Vagina (tissue), 2 donors: ENCODE measurements around the gene BRSK2. TPM values are rescaled to one million over a fixed set of nuclear protein-coding genes. Genes with fewer than 3 reads are reported as not detected.

Source experiments
- DNase-seq, 2 donors: peaks; one replicate each; pipeline ENCODE4 v3.0.0-alpha.2; 2017; ENCODE audit errors: extremely low spot score in 2 of 2
- H3K27ac ChIP-seq: fragments of 200-600 bp; sonication (generic); one replicate; pipeline ENCODE4 v1.5.1; 2019
- H3K27me3 ChIP-seq: fragments of 200-600 bp; sonication (generic); one replicate; pipeline ENCODE4 v1.5.1; 2019
- H3K36me3 ChIP-seq, 2 donors: fragments of 200-600 bp; sonication (generic); one replicate each; pipeline ENCODE4 v1.5.1; 2017 to 2019
- H3K4me1 ChIP-seq: fragments of 200-600 bp; sonication (generic); one replicate; pipeline ENCODE4 v1.5.1; 2019
- H3K4me3 ChIP-seq, 2 donors: fragments of 200-600 bp; sonication (generic); 1 replicate in 1 of 2; 2 replicates in 1 of 2; pipeline ENCODE4 v1.5.1; 2016 to 2019
- H3K9me3 ChIP-seq: fragments of 200-600 bp; sonication (generic); one replicate; pipeline ENCODE4 v1.5.1; 2019
- POLR2A ChIP-seq, 2 donors: fragments of 450-650 bp; IDR thresholded peaks; one replicate each; pipeline ENCODE4 v1.6.1; 2017; ENCODE audit warnings: antibody characterized with exemption in 2 of 2, mild to moderate bottlenecking in 2 of 2, moderate library complexity in 2 of 2
- POLR2AphosphoS5 ChIP-seq, 2 donors: sonication (generic); formaldehyde crosslinking; IDR thresholded peaks; one replicate each; pipeline ENCODE4 v1.9.0; 2017; ENCODE audit warnings: antibody characterized with exemption in 2 of 2, mild to moderate bottlenecking in 2 of 2, low read depth in 1 of 2; ENCODE audit not compliant: insufficient read depth in 1 of 2
- intact Hi-C: fragments of 100-400 bp; cut with DNase I; formaldehyde crosslinking; loops from one replicate; pipeline ENCODE4 v1.15.1; 2023
- total RNA-seq: library from RNA; depleted of rRNA; stranded (reverse); fragments of >200 nt; gene quantifications from one replicate; pipeline ENCODE4 v1.2.3, GENCODE V29; 2016
- TF ChIP-seq, protein P1 (sequence below), 3 experiments: fragments of 450-650 bp in 2 of 3; fragments of 200-600 bp in 1 of 3; sonication (generic) in 1 of 3; IDR thresholded peaks; one replicate each; pipeline ENCODE4 v1.5.1; 2017 to 2019; ENCODE audit warnings: antibody characterized with exemption in 3 of 3, mild to moderate bottlenecking in 2 of 3, moderate library complexity in 2 of 3

The BRSK2 gene
- total RNA-seq, 1 donor from 2014 or later: 3.9 TPM

DNA sequence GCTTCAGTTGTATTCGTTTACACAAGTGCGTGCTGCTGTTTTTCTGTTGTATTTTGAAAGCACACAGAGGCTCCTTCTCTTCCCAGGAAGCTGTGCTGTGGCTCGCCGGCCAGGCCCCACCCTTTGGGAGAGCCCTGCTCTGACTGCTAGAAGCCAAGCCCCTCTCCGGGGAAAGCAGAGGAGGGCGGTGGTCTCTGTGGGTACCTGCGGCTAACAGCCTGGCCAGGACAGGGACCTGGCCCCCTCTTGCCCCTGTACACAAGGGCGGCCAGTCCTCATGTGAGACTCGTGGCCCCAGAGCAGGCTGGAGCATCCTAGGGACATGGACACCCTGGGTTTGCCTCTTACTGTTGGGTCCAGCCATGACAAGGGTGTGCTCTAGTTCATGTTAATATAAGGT is 82.0 kb downstream of the BRSK2 start:
- Histone ChIP-seq H3K27me3 (no peaks in the 10 kb centered on the region), H3K36me3 (peaks cover 0 to 58% of the 10 kb centered on the region in 2 donors), H3K4me1 (no peaks in the 10 kb centered on the region), H3K4me3 (no peak overlapping the region), H3K9me3 (no peaks in the 10 kb centered on the region), H3K27ac (no peak overlapping the region)
- TF ChIP-seq POLR2A (IDR thresholded peaks at IDR 0.05): no peak
- TF ChIP-seq, protein P1, sequence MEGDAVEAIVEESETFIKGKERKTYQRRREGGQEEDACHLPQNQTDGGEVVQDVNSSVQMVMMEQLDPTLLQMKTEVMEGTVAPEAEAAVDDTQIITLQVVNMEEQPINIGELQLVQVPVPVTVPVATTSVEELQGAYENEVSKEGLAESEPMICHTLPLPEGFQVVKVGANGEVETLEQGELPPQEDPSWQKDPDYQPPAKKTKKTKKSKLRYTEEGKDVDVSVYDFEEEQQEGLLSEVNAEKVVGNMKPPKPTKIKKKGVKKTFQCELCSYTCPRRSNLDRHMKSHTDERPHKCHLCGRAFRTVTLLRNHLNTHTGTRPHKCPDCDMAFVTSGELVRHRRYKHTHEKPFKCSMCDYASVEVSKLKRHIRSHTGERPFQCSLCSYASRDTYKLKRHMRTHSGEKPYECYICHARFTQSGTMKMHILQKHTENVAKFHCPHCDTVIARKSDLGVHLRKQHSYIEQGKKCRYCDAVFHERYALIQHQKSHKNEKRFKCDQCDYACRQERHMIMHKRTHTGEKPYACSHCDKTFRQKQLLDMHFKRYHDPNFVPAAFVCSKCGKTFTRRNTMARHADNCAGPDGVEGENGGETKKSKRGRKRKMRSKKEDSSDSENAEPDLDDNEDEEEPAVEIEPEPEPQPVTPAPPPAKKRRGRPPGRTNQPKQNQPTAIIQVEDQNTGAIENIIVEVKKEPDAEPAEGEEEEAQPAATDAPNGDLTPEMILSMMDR (IDR thresholded peaks at IDR 0.05): no peak
- TF ChIP-seq POLR2AphosphoS5 (IDR thresholded peaks at IDR 0.05; ENCODE audit: insufficient read depth in 1 of 2, low read depth in 1 of 2): no peak
- intact Hi-C loops: no loop called here
- DNase-seq: no peak

DNA sequence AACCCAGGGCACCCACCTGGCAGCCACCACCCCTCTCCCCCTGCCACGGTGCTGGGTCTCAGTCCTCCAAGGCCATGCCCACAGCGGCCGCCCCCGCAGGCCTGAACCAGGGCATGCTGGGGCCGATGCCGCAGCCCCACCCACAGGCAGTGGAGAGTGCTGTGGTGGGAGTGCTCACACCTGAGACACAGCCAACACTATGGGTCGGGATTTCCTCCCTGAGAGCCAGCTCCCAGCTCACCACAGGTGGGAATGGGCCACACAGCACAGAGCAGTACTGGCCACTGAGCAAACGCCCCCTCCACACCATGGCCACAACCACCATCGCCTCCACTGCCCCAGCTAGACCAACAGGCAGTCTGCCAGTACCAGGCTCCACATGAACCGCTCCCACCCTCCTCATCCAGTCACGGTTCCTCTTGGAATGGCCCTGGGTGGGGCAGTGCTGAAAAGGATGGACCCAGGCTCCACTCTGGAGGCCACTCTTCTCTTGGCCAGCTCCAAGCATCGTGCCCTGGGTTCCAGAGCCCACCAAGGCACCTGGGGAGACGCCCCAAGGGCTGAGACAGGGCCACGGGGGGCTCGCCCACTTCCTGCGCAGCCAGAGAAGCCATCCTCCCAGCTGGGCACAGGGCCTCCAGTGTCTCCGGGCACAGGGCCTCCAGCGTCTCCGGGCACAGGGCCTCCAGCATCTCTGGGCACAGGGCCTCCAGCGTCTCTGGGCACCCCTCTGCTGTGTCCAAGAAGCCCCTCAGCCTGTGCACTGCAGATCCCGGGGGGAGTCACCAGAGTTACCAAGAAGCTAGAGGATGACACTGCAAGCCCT is 82.7 kb downstream of the BRSK2 start:
- peaks cover 0 to 56% of the 10 kb centered on the region in 2 donors for H3K36me3 ChIP-seq
- H3K4me1 ChIP-seq: no peaks in the 10 kb centered on the region
- DNase-seq: no peak
- no peak overlapping the region for H3K4me3 ChIP-seq
- H3K27ac ChIP-seq: no peak overlapping the region
- intact Hi-C loops: no loop called here
- TF ChIP-seq POLR2AphosphoS5 (IDR thresholded peaks at IDR 0.05; ENCODE audit: insufficient read depth in 1 of 2, low read depth in 1 of 2) (no peak), POLR2A (IDR thresholded peaks at IDR 0.05) (no peak)
- TF ChIP-seq, protein P1 (IDR thresholded peaks at IDR 0.05): no peak
- no peaks in the 10 kb centered on the region for H3K9me3 ChIP-seq
- H3K27me3 ChIP-seq: no peaks in the 10 kb centered on the region

DNA sequence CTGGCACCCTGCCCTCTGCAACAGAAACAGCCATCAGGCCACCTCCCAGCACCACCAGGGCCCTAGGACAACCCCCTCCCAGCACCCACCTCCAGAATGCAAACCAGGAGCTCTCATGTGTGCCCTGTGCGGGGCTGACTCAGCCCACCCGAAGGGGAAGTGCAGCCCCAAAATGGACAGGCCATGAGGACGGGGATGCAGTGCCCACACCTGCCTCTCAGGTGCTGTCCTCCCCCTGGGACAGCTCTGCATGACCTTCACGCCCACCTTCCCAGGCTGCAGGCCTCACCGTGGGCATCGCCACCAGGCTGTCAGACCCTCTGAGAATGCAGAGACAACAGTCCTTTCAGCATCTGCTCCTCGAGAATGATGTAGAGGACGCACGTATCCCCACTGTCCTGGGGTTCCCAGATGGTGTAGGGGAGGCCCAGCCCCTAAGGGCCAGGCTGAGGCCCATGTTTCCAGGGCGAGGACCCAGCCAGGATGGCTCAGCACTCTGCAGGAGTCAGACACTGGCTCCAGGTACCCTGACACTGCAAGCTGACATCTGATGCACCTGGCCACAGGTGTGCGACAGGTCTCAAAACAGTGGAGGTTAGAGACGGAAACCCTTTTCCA is 83.4 kb downstream of the BRSK2 start:
- no peak for TF ChIP-seq POLR2AphosphoS5 (IDR thresholded peaks at IDR 0.05; ENCODE audit: insufficient read depth in 1 of 2, low read depth in 1 of 2)
- TF ChIP-seq, protein P1 (IDR thresholded peaks at IDR 0.05): no peak
- TF ChIP-seq POLR2A (IDR thresholded peaks at IDR 0.05): no peak
- H3K36me3 ChIP-seq: peaks cover 0 to 57% of the 10 kb centered on the region in 2 donors
- no peaks in the 10 kb centered on the region for H3K27me3 ChIP-seq
- no peaks in the 10 kb centered on the region for H3K4me1 ChIP-seq
- intact Hi-C loops: no loop called here
- no peak for DNase-seq
- H3K9me3 ChIP-seq: no peaks in the 10 kb centered on the region
- H3K4me3 ChIP-seq: no peak overlapping the region
- no peak overlapping the region for H3K27ac ChIP-seq

DNA sequence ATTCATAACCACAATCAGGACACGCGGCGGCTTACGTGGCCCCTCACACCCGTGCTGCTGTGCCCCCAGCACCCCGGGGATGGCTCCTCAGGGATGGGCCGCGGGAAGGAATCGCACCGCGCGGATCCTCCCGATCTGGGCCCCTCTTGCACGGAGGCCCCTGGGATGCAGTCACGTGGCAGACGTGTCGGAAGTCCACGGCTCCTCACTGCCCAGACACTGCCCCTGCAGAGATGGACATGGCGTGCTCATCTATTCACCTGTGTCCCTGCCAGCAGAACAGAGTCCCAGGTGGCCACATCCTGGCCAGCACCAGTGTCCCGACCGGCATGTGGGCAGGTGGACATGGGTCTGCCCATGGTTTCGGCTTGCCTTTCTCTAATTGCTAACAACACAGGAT is 84.1 kb downstream of the BRSK2 start:
- no peaks in the 10 kb centered on the region for H3K4me1 ChIP-seq
- intact Hi-C loops: no loop called here
- H3K4me3 ChIP-seq: no peak overlapping the region
- H3K27ac ChIP-seq: no peak overlapping the region
- no peak for DNase-seq
- no peaks in the 10 kb centered on the region for H3K9me3 ChIP-seq
- H3K27me3 ChIP-seq: no peaks in the 10 kb centered on the region
- TF ChIP-seq POLR2A (IDR thresholded peaks at IDR 0.05) (no peak), POLR2AphosphoS5 (IDR thresholded peaks at IDR 0.05; ENCODE audit: insufficient read depth in 1 of 2, low read depth in 1 of 2) (no peak)
- TF ChIP-seq, protein P1 (IDR thresholded peaks at IDR 0.05): no peak
- H3K36me3 ChIP-seq: peaks cover 0 to 58% of the 10 kb centered on the region in 2 donors

DNA sequence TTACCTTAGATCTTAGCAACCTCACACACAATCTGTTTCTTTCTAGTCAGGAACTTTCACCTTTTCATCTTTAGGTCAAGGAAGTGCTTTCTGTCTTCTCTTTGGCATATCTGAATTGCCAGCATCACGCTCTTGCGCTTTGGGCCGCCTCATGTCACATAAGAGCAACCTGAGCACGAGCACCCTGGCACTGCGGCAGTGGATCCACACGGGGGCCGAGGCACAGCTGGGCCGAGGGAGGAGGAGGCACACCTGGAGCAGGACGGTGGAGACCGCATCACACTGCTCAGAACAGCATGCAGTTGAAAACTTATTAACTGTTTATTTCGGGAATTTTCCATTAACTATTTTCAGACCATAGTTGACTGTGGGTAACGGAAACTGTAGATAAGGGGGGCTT is 86.1 kb downstream of the BRSK2 start:
- TF ChIP-seq POLR2AphosphoS5 (IDR thresholded peaks at IDR 0.05; ENCODE audit: insufficient read depth in 1 of 2, low read depth in 1 of 2): no peak
- TF ChIP-seq POLR2A (IDR thresholded peaks at IDR 0.05): no peak
- TF ChIP-seq, protein P1 (IDR thresholded peaks at IDR 0.05): no peak
- no peak overlapping the region for H3K27ac ChIP-seq
- H3K4me3 ChIP-seq: no peak overlapping the region
- no peaks in the 10 kb centered on the region for H3K9me3 ChIP-seq
- DNase-seq: no peak
- no peaks in the 10 kb centered on the region for H3K4me1 ChIP-seq
- peaks cover 0 to 53% of the 10 kb centered on the region in 2 donors for H3K36me3 ChIP-seq
- H3K27me3 ChIP-seq: no peaks in the 10 kb centered on the region
- intact Hi-C loops: no loop called here
